Suprapubic skin (tissue), 4 donors: ENCODE measurements around the gene IQGAP2.

Experiments used
- EP300 ChIP-seq: sonication (generic); formaldehyde crosslinking; IDR thresholded peaks from one replicate; pipeline ENCODE4 v1.6.1; 2017; ENCODE audit warnings: antibody characterized with exemption
- POLR2A ChIP-seq, 2 donors: fragments of 450-650 bp; IDR thresholded peaks; one replicate each; pipeline ENCODE4 v1.6.1; 2017; ENCODE audit warnings: antibody characterized with exemption in 2 of 2, mild to moderate bottlenecking in 2 of 2, moderate library complexity in 2 of 2
- POLR2AphosphoS5 ChIP-seq, 3 donors: sonication (generic); formaldehyde crosslinking; IDR thresholded peaks; one replicate each; pipeline ENCODE4 v1.6.1; 2017; ENCODE audit warnings: antibody characterized with exemption in 3 of 3
- TF ChIP-seq, protein P1 (sequence below), 2 donors: fragments of 200-600 bp in 1 of 2; fragments of 450-650 bp in 1 of 2; sonication (generic) in 1 of 2; IDR thresholded peaks; one replicate each; pipeline ENCODE4 v1.5.1; 2016 to 2019; ENCODE audit warnings: antibody characterized with exemption in 2 of 2, mild to moderate bottlenecking in 1 of 2, moderate library complexity in 1 of 2

DNA sequence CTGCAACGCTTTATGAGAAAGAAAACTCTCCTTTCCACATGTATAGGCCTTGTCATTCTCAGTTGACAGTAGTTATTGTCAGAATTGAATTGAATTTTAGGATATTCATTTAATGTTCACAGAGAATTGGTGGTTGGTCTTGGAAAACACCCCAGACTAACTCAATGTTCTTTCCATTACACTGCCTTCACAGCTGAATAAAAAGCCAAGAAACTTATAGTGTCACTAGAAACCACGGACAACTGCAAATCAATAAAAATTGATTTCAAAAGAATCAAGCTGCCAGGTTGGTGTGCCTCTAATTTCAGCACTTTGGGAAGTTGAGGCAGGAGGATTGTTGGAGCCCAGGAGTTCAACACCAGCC, 38.9 kb upstream of the IQGAP2 start:
- TF ChIP-seq POLR2A (IDR thresholded peaks at IDR 0.05) = no peak
- TF ChIP-seq, protein P1, sequence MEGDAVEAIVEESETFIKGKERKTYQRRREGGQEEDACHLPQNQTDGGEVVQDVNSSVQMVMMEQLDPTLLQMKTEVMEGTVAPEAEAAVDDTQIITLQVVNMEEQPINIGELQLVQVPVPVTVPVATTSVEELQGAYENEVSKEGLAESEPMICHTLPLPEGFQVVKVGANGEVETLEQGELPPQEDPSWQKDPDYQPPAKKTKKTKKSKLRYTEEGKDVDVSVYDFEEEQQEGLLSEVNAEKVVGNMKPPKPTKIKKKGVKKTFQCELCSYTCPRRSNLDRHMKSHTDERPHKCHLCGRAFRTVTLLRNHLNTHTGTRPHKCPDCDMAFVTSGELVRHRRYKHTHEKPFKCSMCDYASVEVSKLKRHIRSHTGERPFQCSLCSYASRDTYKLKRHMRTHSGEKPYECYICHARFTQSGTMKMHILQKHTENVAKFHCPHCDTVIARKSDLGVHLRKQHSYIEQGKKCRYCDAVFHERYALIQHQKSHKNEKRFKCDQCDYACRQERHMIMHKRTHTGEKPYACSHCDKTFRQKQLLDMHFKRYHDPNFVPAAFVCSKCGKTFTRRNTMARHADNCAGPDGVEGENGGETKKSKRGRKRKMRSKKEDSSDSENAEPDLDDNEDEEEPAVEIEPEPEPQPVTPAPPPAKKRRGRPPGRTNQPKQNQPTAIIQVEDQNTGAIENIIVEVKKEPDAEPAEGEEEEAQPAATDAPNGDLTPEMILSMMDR (IDR thresholded peaks at IDR 0.05) = no peak
- no peak for TF ChIP-seq POLR2AphosphoS5 (IDR thresholded peaks at IDR 0.05)
- no peak for TF ChIP-seq EP300
